Upper lobe of right lung (tissue), 1 donor: ENCODE results near the gene F13B. TPM values are rescaled to one million over a fixed set of nuclear protein-coding genes. Genes with fewer than 3 reads are reported as not detected.
"Not testable (repeated sequence)": the region's sequence is repeated elsewhere in the genome, so short reads cannot be mapped to it uniquely, and the experiment has no call there.

Experiments
- ATAC-seq: fragments of 200-7000 bp; cut with Tn5 transposase; one replicate; pipeline ENCODE4 v1.9.1; 2020; ENCODE audit warnings: mild to moderate bottlenecking, moderate library complexity
- DNase-seq: peaks from one replicate; pipeline ENCODE4 v3.0.0-alpha.2; 2020
- H3K27ac ChIP-seq: fragments of 200-600 bp; one replicate; pipeline ENCODE4 v1.8.0; 2022
- H3K27me3 ChIP-seq: fragments of 200-600 bp; one replicate; pipeline ENCODE4 v1.8.0; 2022; ENCODE audit warnings: mild to moderate bottlenecking
- H3K36me3 ChIP-seq: fragments of 200-600 bp; one replicate; pipeline ENCODE4 v1.8.0; 2022
- H3K4me1 ChIP-seq: fragments of 200-600 bp; one replicate; pipeline ENCODE4 v1.8.0; 2022
- H3K4me3 ChIP-seq: fragments of 200-600 bp; one replicate; pipeline ENCODE4 v1.8.0; 2022; ENCODE audit warnings: mild to moderate bottlenecking
- H3K9me3 ChIP-seq: fragments of 200-600 bp; one replicate; pipeline ENCODE4 v1.8.0; 2022
- intact Hi-C: fragments of 100-400 bp; cut with DNase I; formaldehyde crosslinking; loops from one replicate; pipeline ENCODE4 v1.11.0; 2022
- total RNA-seq: library from RNA; stranded (reverse); fragmentation: NEBNext Ultra II Directional; extraction: Animal tissue kit (Norgen Biotek cat#: 25700); gene quantifications from one replicate; pipeline ENCODE4 v1.2.1, GENCODE V29; 2021
- TF ChIP-seq, protein P1 (sequence below): fragments of 200-600 bp; IDR thresholded peaks from one replicate; pipeline ENCODE4 v1.8.0; 2022; ENCODE audit warnings: antibody characterized with exemption
- donor health status: DM: no; HTN: yes; CAD: no; lungs with severe emphysema.

The F13B gene
- total RNA-seq, 1 donor from 2014 or later = not detected

DNA sequence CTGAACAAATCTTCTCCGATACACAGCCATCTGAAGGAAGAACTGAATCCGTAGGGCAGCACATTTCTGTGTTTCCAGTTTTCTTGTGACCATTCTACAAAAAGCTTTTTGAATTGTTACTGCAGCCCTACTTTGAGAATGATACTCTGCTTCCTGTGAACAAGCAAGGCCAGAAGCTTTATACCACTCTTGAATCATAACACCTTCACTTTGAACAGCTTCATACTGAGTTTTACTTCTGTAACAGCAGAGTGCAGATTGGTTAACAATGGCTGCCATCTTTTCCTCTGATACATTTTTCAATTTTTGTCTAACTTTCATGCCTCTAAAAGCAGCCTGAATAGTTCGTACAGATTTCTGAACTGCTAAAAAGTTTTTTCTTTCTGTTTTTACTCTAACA lies 33.6 kb upstream of the F13B start:
- TF ChIP-seq, protein P1, sequence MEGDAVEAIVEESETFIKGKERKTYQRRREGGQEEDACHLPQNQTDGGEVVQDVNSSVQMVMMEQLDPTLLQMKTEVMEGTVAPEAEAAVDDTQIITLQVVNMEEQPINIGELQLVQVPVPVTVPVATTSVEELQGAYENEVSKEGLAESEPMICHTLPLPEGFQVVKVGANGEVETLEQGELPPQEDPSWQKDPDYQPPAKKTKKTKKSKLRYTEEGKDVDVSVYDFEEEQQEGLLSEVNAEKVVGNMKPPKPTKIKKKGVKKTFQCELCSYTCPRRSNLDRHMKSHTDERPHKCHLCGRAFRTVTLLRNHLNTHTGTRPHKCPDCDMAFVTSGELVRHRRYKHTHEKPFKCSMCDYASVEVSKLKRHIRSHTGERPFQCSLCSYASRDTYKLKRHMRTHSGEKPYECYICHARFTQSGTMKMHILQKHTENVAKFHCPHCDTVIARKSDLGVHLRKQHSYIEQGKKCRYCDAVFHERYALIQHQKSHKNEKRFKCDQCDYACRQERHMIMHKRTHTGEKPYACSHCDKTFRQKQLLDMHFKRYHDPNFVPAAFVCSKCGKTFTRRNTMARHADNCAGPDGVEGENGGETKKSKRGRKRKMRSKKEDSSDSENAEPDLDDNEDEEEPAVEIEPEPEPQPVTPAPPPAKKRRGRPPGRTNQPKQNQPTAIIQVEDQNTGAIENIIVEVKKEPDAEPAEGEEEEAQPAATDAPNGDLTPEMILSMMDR = no peak
- DNase-seq (no peak), ATAC-seq (no peak)
- Histone ChIP-seq H3K9me3 (no peaks in the 10 kb centered on the region), H3K27ac (no peak overlapping the region), H3K36me3 (no peaks in the 10 kb centered on the region), H3K4me1 (no peaks in the 10 kb centered on the region), H3K27me3 (no peaks in the 10 kb centered on the region), H3K4me3 (no peak overlapping the region)
- intact Hi-C loops = no loop called here

DNA sequence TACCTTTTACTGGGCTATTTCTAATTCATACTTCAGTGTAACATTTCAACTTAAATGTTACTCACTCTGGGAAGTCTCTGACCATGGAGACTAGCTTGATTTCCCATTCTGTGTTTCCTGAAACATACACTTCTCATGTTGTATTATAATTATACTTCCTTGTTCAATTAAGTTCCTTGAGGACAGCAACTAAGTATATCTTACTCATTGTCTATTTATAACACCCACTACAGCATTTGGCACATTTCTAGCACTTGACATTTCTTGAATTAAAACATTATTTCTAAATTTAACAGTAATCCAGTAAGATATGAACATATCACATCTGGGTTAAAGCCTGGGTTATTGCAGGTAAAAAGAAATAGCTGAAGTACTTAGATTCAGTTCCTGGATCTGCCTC lies 32.4 kb upstream of the F13B start:
- intact Hi-C loops = no loop called here
- TF ChIP-seq, protein P1 = no peak

DNA sequence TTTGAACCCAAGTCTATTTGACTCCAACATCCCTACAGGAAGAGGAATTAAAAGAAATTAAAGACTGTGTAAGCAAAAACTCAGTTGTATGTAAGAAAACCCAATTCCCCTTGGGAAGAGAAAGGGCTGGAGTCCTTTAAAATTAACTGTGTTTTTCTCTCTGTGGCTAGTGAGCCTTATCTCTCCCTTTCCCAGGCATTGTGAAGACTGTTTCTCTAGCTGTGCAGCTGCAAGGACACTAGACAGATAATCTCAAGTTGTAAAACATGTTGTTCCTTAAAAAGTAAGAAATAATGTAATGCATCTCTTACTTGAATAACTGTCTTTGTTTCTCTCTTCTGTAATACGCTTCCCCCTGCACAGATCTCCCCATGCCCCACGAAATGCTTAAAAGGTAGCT lies 29.9 kb upstream of the F13B start:
- H3K4me1 ChIP-seq, intact Hi-C loops, H3K27me3 ChIP-seq, ATAC-seq, DNase-seq, H3K36me3 ChIP-seq, H3K9me3 ChIP-seq, H3K4me3 ChIP-seq, H3K27ac ChIP-seq: not testable (repeated sequence)

More for the DNA sequence above, 32.4 kb upstream of the F13B start:
- H3K4me3 ChIP-seq = no peak overlapping the region
- DNase-seq (no peak), ATAC-seq (no peak)
- H3K27me3 ChIP-seq = no peaks in the 10 kb centered on the region
- H3K27ac ChIP-seq = no peak overlapping the region
- H3K9me3 ChIP-seq = no peaks in the 10 kb centered on the region
- H3K36me3 ChIP-seq = no peaks in the 10 kb centered on the region
- no peaks in the 10 kb centered on the region for H3K4me1 ChIP-seq

DNA sequence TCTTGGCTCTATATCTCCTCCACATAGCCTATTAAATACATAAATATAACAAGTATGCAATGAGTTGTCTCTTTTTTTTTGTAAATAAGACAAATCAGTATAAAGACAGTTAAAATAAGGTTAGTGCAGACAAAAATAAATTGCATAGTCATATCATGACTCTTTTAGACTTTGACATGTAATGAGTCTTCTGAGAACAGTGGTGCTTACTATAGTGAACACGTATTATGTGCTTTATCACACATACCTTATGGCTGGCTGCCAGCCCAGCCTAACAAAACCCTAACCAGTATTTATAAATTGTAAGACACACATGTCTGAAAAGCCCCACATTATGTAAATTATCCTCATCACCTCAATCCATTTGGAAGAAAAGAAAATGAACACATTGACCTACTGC lies 29.1 kb upstream of the F13B start:
- intact Hi-C loops = no loop called here
- TF ChIP-seq, protein P1 = no peak
- no peak for DNase-seq

DNA sequence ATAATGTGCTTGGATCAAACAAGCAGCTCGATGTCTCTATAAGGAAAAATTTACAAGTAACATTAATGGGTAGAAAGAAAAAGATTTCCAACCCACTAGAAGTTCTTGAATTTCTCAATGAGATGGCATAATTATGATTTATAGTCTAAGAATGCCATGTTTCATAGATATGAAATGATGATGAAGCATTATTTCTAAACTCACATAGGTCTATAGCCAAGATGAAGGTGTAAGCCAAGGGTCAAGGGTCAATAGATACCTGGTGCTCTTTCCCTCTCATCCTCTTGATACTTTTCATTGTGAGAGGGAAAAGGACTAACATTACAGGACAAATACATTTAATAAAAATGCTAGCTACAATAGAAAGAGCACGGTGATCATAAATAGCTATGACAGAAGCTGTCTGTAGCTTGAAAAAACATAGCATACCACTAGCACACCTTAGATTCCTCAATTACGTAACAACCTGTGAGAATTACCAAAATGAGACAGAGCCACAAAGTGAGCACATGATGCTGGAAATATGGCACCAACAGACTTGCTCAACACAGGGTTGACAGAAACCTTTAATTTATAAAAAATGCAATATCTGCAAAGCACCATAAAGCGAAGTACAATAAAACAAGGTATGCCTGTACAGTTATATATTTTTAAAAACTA lies 26.3 kb upstream of the F13B start:
- Histone ChIP-seq H3K4me1 (no peaks in the 10 kb centered on the region), H3K27me3 (no peaks in the 10 kb centered on the region), H3K36me3 (no peaks in the 10 kb centered on the region), H3K27ac (no peak overlapping the region), H3K9me3 (no peaks in the 10 kb centered on the region), H3K4me3 (no peak overlapping the region)
- TF ChIP-seq, protein P1 = no peak
- no peak for ATAC-seq
- DNase-seq = no peak
- intact Hi-C loops = no loop called here

More for the DNA sequence above, 29.1 kb upstream of the F13B start:
- Histone ChIP-seq H3K4me1 (no peaks in the 10 kb centered on the region), H3K27ac (no peak overlapping the region), H3K27me3 (no peaks in the 10 kb centered on the region), H3K36me3 (no peaks in the 10 kb centered on the region), H3K9me3 (no peaks in the 10 kb centered on the region), H3K4me3 (no peak overlapping the region)
- ATAC-seq = no peak

DNA sequence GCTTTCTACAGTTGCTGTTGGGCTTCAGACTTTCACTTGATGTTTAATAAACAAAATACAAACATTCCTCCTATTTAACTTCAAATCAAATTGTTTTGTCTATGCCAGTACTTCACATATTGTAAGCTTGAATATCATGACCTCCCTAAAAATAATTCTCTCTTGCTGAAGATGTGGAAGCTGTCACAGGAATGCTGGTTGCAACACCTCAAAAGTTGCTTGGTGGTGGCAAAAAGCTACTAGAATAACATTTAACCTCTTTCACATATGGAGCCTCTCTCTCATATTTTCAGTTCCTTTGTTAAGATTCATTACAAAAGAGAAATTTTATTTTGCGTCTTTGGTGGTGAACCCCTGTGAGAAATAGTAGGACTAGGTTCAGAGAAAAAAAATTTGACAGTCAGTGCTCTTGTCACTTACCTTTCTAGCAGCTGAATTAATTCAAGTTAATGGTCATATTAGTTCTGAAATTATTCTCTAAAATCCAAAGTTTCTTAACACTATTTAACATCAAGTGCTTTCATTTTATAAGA lies 25.5 kb upstream of the F13B start:
- Histone ChIP-seq H3K27ac (no peak overlapping the region), H3K36me3 (no peaks in the 10 kb centered on the region), H3K9me3 (no peaks in the 10 kb centered on the region), H3K27me3 (no peaks in the 10 kb centered on the region), H3K4me3 (no peak overlapping the region), H3K4me1 (no peaks in the 10 kb centered on the region)
- intact Hi-C loops = no loop called here
- TF ChIP-seq, protein P1 = no peak
- DNase-seq (no peak), ATAC-seq (no peak)
